T-helper 1 cell treated with Interleukin-12 subunit alpha and Interleukin-12 subunit beta and Interleukin-4 antibody, amounts not matched to agents 30 μg/mL and 1 μg/mL, for 36 hours (primary cell): ENCODE results near the gene KICS2.

ENCODE experiments used
- H3K27ac Mint-ChIP-seq: one replicate; pipeline ENCODE4 v1.8.0; 2021; ENCODE audit warnings: mild to moderate bottlenecking, mixed read lengths
- H3K27me3 Mint-ChIP-seq: one replicate; pipeline ENCODE4 v1.8.0; 2021; ENCODE audit warnings: low read depth, mixed read lengths
- H3K36me3 Mint-ChIP-seq: one replicate; pipeline ENCODE4 v1.8.0; 2021; ENCODE audit warnings: low read depth, mixed read lengths
- H3K4me1 Mint-ChIP-seq: one replicate; pipeline ENCODE4 v1.8.0; 2021; ENCODE audit warnings: low read depth, mixed read lengths
- H3K4me3 Mint-ChIP-seq: one replicate; pipeline ENCODE4 v1.8.0; 2021; ENCODE audit warnings: mild to moderate bottlenecking, moderate library complexity, mixed read lengths
- H3K9me3 Mint-ChIP-seq: one replicate; pipeline ENCODE4 v1.8.0; 2021; ENCODE audit warnings: mixed read lengths

The KICS2 gene

DNA sequence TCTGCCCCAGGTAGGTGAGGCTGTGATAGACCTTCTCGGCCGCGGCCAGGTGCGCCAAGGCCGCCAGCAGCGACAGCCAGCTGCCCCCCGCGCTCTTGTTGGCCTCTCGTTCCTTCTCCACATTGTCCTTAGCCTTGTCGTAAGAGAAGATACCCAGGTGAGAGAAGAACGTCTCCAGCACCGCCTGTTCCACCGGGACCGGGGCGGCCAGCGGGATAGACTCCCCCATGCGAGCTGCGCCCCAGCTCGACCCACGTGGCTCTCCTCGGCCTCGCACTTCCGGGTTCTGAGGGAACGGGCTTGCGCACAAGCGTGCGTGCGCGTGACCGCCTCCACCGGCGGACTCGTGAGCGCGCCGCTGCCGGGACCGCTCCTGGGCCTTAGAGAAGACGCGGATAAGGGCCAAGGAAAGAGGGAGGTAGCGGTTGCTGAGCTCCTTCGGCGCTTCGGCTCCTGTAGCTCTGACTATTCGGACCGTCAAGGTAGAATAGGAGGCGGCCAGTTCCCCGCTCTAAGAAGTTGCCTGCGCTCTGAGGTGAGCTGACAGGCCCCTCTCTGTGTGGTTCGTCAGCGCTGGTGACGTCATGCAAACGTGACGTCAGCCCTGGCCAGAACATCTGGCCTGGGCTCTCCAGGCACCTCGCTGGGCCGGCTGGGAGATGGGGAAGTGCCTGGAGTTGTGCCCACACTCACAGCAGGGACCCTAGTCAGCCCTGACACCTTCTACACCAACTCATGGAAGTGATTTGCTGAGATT is at the start of gene KICS2:
Gene KICS2, minus strand, starts transcription at position 288 of the 757 bp plus-strand sequence. Its CDS starts 59 bp downstream, at position 229.
- H3K27ac Mint-ChIP-seq = peak within 1 kb of the TSS; percentile 99
- H3K27me3 Mint-ChIP-seq = peaks cover 14% of the 10 kb centered on the region
- no peaks in the 10 kb centered on the region for H3K9me3 Mint-ChIP-seq
- peaks cover 2% of the 10 kb centered on the region for H3K36me3 Mint-ChIP-seq
- H3K4me1 Mint-ChIP-seq = peaks cover 33% of the 10 kb centered on the region
- H3K4me3 Mint-ChIP-seq = peak within 1 kb of the TSS; percentile 100

GRCh38 chr12:64270411-64270810 is 48.3 kb upstream of the KICS2 start:
- peaks cover 3% of the 10 kb centered on the region for H3K4me1 Mint-ChIP-seq
- H3K9me3 Mint-ChIP-seq = no peaks in the 10 kb centered on the region
- H3K27me3 Mint-ChIP-seq = no peaks in the 10 kb centered on the region
- H3K4me3 Mint-ChIP-seq = no peak overlapping the region
- no peak overlapping the region for H3K27ac Mint-ChIP-seq
- H3K36me3 Mint-ChIP-seq = no peaks in the 10 kb centered on the region

- Mint-ChIP-seq H3K4me3 (no peak overlapping the region), H3K27me3 (peaks cover 4% of the 10 kb centered on the region), H3K36me3 (no peaks in the 10 kb centered on the region), H3K9me3 (no peaks in the 10 kb centered on the region), H3K4me1 (peaks cover 3% of the 10 kb centered on the region), H3K27ac (no peak overlapping the region)
Observed at GRCh38 chr12:64269161-64269560, 47.1 kb upstream of the KICS2 start.

- Mint-ChIP-seq H3K4me1 (peaks cover 3% of the 10 kb centered on the region), H3K36me3 (no peaks in the 10 kb centered on the region), H3K27me3 (peaks cover 4% of the 10 kb centered on the region), H3K27ac (no peak overlapping the region), H3K9me3 (no peaks in the 10 kb centered on the region), H3K4me3 (no peak overlapping the region)
Observed at GRCh38 chr12:64268409-64268808, 46.3 kb upstream of the KICS2 start.

DNA sequence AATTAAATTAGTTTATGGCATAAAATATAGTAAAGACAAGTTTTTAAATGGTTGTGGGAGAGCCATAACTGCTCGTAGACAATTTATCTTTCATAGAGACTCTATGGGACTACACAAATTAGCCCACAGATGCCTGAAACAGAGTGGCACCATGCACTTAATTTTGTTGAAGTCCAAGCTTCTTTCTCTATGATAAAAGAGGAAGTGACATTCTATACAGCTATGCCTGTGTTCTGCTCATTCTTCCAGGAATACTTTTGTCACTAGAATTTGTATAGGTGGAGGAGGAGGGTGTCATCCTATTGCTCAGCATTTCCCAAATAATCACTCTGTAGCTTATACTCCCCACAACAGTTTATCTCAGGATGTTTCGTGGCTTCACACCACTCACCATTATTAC is 43.7 kb upstream of the KICS2 start:
- H3K27ac Mint-ChIP-seq = no peak overlapping the region
- peaks cover 4% of the 10 kb centered on the region for H3K27me3 Mint-ChIP-seq
- H3K4me3 Mint-ChIP-seq = no peak overlapping the region
- H3K4me1 Mint-ChIP-seq = peaks cover 3% of the 10 kb centered on the region
- no peaks in the 10 kb centered on the region for H3K9me3 Mint-ChIP-seq
- H3K36me3 Mint-ChIP-seq = no peaks in the 10 kb centered on the region

GRCh38 chr12:64261813-64262212 is 39.7 kb upstream of the KICS2 start:
- Mint-ChIP-seq H3K27me3 (peaks cover 4% of the 10 kb centered on the region), H3K4me3 (no peak overlapping the region), H3K4me1 (peaks cover 3% of the 10 kb centered on the region), H3K36me3 (no peaks in the 10 kb centered on the region), H3K9me3 (no peaks in the 10 kb centered on the region), H3K27ac (no peak overlapping the region)

DNA sequence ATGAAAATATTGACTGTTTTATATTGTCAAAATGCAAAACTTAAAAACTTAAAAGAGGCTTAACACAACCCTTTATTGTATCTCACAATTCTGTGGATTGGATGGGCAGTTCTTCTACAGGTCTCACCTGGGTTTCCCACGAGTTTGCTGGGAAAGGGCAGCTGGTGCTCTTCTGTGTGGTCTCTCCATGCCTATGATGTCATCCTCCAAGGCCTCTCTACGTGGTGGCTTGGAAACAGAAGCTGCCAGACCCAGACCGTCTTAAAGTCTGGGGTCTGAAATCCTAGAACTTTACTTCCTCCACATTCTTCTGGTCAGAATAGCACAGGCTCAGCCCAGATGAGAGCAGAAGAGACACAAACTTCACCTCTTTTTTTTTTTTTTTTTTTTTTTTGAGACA is 36.5 kb upstream of the KICS2 start:
- Mint-ChIP-seq H3K9me3 (no peaks in the 10 kb centered on the region), H3K4me3 (no peak overlapping the region), H3K27ac (no peak overlapping the region), H3K36me3 (no peaks in the 10 kb centered on the region), H3K4me1 (no peaks in the 10 kb centered on the region), H3K27me3 (no peaks in the 10 kb centered on the region)

DNA sequence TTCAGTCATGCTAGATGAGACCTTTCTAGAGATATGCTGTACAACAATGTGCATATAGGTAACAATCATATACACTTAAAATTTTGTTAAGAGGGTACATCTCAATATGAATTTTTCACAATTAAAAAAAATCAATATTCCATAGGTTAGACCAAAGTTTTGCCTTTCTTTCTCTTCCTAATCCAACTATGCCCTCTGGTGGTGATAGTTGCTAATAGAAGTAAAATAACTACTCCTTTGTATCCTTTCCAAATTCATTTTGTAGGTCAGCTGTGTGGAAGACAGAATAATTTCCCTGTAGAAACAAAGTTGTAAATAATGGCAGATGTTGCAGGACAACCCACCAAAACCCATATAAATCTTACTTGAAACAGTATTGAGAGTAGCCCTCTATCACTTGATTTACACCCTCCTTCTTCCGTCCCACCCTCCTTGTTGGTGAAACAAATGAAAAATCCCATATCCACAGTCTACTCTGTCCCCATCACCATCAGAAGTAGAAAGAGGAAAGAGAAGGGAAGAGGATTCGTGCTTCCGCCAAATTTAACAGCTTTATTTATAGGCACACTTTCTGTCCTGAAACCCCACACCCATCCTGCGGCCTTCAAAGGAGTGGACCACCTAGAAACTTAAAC is 34.2 kb upstream of the KICS2 start:
- Mint-ChIP-seq H3K27ac (no peak overlapping the region), H3K9me3 (no peaks in the 10 kb centered on the region), H3K36me3 (no peaks in the 10 kb centered on the region), H3K4me3 (no peak overlapping the region), H3K27me3 (no peaks in the 10 kb centered on the region), H3K4me1 (no peaks in the 10 kb centered on the region)

- H3K27me3 Mint-ChIP-seq = no peaks in the 10 kb centered on the region
- H3K36me3 Mint-ChIP-seq = no peaks in the 10 kb centered on the region
- H3K4me1 Mint-ChIP-seq = no peaks in the 10 kb centered on the region
- no peaks in the 10 kb centered on the region for H3K9me3 Mint-ChIP-seq
- no peak overlapping the region for H3K4me3 Mint-ChIP-seq
- H3K27ac Mint-ChIP-seq = no peak overlapping the region
Observed at GRCh38 chr12:64255249-64255648, 33.2 kb upstream of the KICS2 start.

GRCh38 chr12:64253356-64253755 is 31.3 kb upstream of the KICS2 start:
- Mint-ChIP-seq H3K4me3 (no peak overlapping the region), H3K36me3 (no peaks in the 10 kb centered on the region)

GRCh38 chr12:64252681-64253080 is 30.6 kb upstream of the KICS2 start:
- no peaks in the 10 kb centered on the region for H3K36me3 Mint-ChIP-seq
- no peaks in the 10 kb centered on the region for H3K4me1 Mint-ChIP-seq
- no peak overlapping the region for H3K4me3 Mint-ChIP-seq
- H3K27ac Mint-ChIP-seq = no peak overlapping the region
- peaks cover 10% of the 10 kb centered on the region for H3K27me3 Mint-ChIP-seq
- no peaks in the 10 kb centered on the region for H3K9me3 Mint-ChIP-seq

More at GRCh38 chr12:64253356-64253755, 31.3 kb upstream of the KICS2 start:
- Mint-ChIP-seq H3K9me3 (no peaks in the 10 kb centered on the region), H3K27ac (no peak overlapping the region), H3K27me3 (peaks cover 4% of the 10 kb centered on the region), H3K4me1 (no peaks in the 10 kb centered on the region)

GRCh38 chr12:64243809-64244208 is 21.7 kb upstream of the KICS2 start:
- Mint-ChIP-seq H3K27me3 (peaks cover 13% of the 10 kb centered on the region), H3K4me1 (no peaks in the 10 kb centered on the region), H3K27ac (no peak overlapping the region), H3K4me3 (no peak overlapping the region), H3K9me3 (no peaks in the 10 kb centered on the region), H3K36me3 (no peaks in the 10 kb centered on the region)

GRCh38 chr12:64240781-64241180 is 18.7 kb upstream of the KICS2 start:
- Mint-ChIP-seq H3K4me1 (no peaks in the 10 kb centered on the region), H3K27me3 (peaks cover 4% of the 10 kb centered on the region), H3K9me3 (no peaks in the 10 kb centered on the region), H3K36me3 (no peaks in the 10 kb centered on the region), H3K27ac (no peak overlapping the region), H3K4me3 (no peak overlapping the region)

GRCh38 chr12:64237382-64237781 is 15.3 kb upstream of the KICS2 start:
- Mint-ChIP-seq H3K27ac (no peak overlapping the region), H3K36me3 (no peaks in the 10 kb centered on the region), H3K9me3 (no peaks in the 10 kb centered on the region), H3K27me3 (peaks cover 10% of the 10 kb centered on the region), H3K4me1 (no peaks in the 10 kb centered on the region), H3K4me3 (no peak overlapping the region)

DNA sequence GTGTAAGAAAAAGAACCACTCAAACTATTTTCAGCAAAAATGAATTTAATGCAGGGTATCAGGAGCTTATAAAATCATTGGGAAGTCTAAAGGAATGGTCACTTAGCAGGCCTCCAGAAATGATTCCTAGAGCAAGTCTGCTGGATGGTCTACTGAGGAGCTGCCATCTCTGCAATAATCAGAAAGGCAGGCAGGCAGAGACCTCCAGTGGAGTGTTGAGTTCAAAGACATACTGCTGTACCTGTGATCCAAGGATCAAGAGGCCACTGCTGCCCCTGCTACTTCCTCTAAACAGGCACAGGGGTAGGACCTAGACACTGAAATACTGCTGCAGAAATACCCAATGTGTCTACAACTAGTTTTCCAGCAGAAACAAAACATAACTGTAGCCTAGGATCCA is 14.5 kb upstream of the KICS2 start:
- Mint-ChIP-seq H3K4me3 (no peak overlapping the region), H3K27me3 (peaks cover 10% of the 10 kb centered on the region), H3K36me3 (no peaks in the 10 kb centered on the region), H3K27ac (no peak overlapping the region), H3K9me3 (no peaks in the 10 kb centered on the region), H3K4me1 (no peaks in the 10 kb centered on the region)
